Endothelial cell of umbilical vein (primary cell): ENCODE results near the gene MIER3. TPM values are rescaled to one million over a fixed set of nuclear protein-coding genes. Genes with fewer than 3 reads are reported as not detected.

Source experiments
- BruUV-seq: library from RNA; stranded (reverse); fragments of 400-500 nt; replicated peaks from 2 replicates; lab custom pipeline; 2021; lab: Mats Ljungman, UMichigan
- CTCF ChIA-PET: fragments of 300-600, 350-600 bp; sonication (Branson Sonifier 250); formaldehyde crosslinking; loops from one replicate; lab custom pipeline; 2021; ENCODE audit warnings: antibody characterized with exemption, inconsistent platforms; lab: Charles Lee
- POLR2A ChIA-PET: fragments of 300-600, 350-600 bp; sonication (Branson Sonifier 250); formaldehyde crosslinking; loops from one replicate; lab custom pipeline; 2021; ENCODE audit warnings: antibody characterized with exemption, inconsistent platforms; lab: Charles Lee
- DNase-seq: peaks from one replicate; pipeline ENCODE4 v3.0.0-alpha.2; 2011; ENCODE audit warnings: low read depth, low spot score
- FAIRE-seq: peaks from 2 replicates; lab custom pipeline; 2011; peaks lifted over from hg19 to GRCh38; lab: Jason Lieb, UNC
- H2AFZ ChIP-seq: 2 replicates; pipeline ENCODE4 v1.6.0; 2012; ENCODE audit warnings: low read depth, low read length, control low read depth, inconsistent platforms
- H3K27ac ChIP-seq: 2 replicates; pipeline ENCODE4 v1.5.1; 2011; ENCODE audit warnings: low read depth, mild to moderate bottlenecking, control low read depth, low read length, moderate library complexity; ENCODE audit not compliant: insufficient read depth
- H3K27me3 ChIP-seq, 2 experiments: 2 replicates each; pipeline versions ENCODE4 v1.6.0 to v1.6.1; 2011; ENCODE audit warnings: low read length in 2 of 2, mixed read lengths in 1 of 2; ENCODE audit not compliant: control insufficient read depth in 2 of 2, insufficient read depth in 2 of 2
- H3K36me3 ChIP-seq, 2 experiments: 2 replicates in 1 of 2; 3 replicates in 1 of 2; pipeline ENCODE4 v1.5.1; 2011; ENCODE audit warnings: low read length in 2 of 2, mild to moderate bottlenecking in 1 of 2, moderate library complexity in 1 of 2; ENCODE audit not compliant: control insufficient read depth in 2 of 2, insufficient read depth in 2 of 2; ENCODE audit errors: extremely low read depth in 1 of 2
- H3K4me1 ChIP-seq: 3 replicates; pipeline ENCODE4 v1.5.1; 2011; ENCODE audit warnings: mild to moderate bottlenecking, low read length; ENCODE audit not compliant: control insufficient read depth, insufficient read depth; ENCODE audit errors: extremely low read depth
- H3K4me2 ChIP-seq: 2 replicates; pipeline ENCODE4 v1.6.1; 2011; ENCODE audit warnings: low read length, control low read depth, mixed read lengths; ENCODE audit not compliant: insufficient read depth
- H3K4me3 ChIP-seq, 3 experiments: fragments of 200-600 bp in 1 of 3; sonication (generic), shearing (Covaris generic) in 1 of 3; replicated peaks in 1 of 3; 2 replicates each; pipeline ENCODE4 v1.5.1; 2011 to 2016; ENCODE audit warnings: control low read depth in 3 of 3, low read length in 3 of 3, mild to moderate bottlenecking in 2 of 3, inconsistent platforms in 1 of 3, low read depth in 1 of 3, moderate library complexity in 1 of 3; ENCODE audit not compliant: insufficient read depth in 1 of 3
- H3K79me2 ChIP-seq: 2 replicates; pipeline ENCODE4 v1.6.0; 2012; ENCODE audit warnings: low read length, inconsistent platforms; ENCODE audit not compliant: control insufficient read depth, insufficient read depth
- H3K9ac ChIP-seq: replicated peaks from 2 replicates; pipeline ENCODE3; 2011; ENCODE audit warnings: low read length, control low read depth; ENCODE audit not compliant: insufficient read depth; ENCODE audit errors: extremely low read depth
- H3K9me1 ChIP-seq: replicated peaks from 3 replicates; pipeline ENCODE4 v1.6.0; 2011; ENCODE audit warnings: mild to moderate bottlenecking, low read length; ENCODE audit not compliant: control insufficient read depth, insufficient read depth; ENCODE audit errors: extremely low read depth
- H3K9me3 ChIP-seq: replicated peaks from 2 replicates; pipeline ENCODE4 v1.5.1; 2012; ENCODE audit warnings: low read length, inconsistent platforms; ENCODE audit not compliant: control insufficient read depth, insufficient read depth
- H4K20me1 ChIP-seq: replicated peaks from 2 replicates; pipeline ENCODE3; 2011; ENCODE audit warnings: mild to moderate bottlenecking, low read length; ENCODE audit not compliant: control insufficient read depth, insufficient read depth; ENCODE audit errors: extremely low read depth
- CTCF ChIP-seq, 2 donors: IDR thresholded peaks; 1 replicate in 1 of 2; 2 replicates in 1 of 2; pipeline ENCODE4 v1.5.1; 2011; ENCODE audit warnings: low read length in 2 of 2, mild to moderate bottlenecking in 2 of 2, moderate library complexity in 2 of 2, control low read depth in 1 of 2, inconsistent platforms in 1 of 2, low read depth in 1 of 2; ENCODE audit not compliant: insufficient read depth in 1 of 2; ENCODE audit errors: extremely low read depth in 1 of 2
- EZH2 ChIP-seq: IDR thresholded peaks from 2 replicates; pipeline ENCODE4 v1.6.1; 2012; ENCODE audit warnings: borderline replicate concordance, low read depth, mild to moderate bottlenecking, moderate library complexity, low read length, inconsistent platforms; ENCODE audit not compliant: severe bottlenecking
- FOS ChIP-seq: IDR thresholded peaks from 2 replicates; pipeline ENCODE4 v1.6.1; 2011; ENCODE audit warnings: mild to moderate bottlenecking, low read length, moderate library complexity, borderline replicate concordance; ENCODE audit not compliant: insufficient read depth
- GATA2 ChIP-seq: IDR thresholded peaks from 2 replicates; pipeline ENCODE4 v1.7.0; 2011; ENCODE audit warnings: low read depth, mild to moderate bottlenecking, moderate library complexity, mixed read lengths, low read length; ENCODE audit not compliant: insufficient read length, insufficient read depth
- JUN ChIP-seq: IDR thresholded peaks from 2 replicates; pipeline ENCODE4 v1.6.1; 2011; ENCODE audit warnings: borderline replicate concordance, low read depth; ENCODE audit not compliant: insufficient read length, insufficient read depth
- MAX ChIP-seq: IDR thresholded peaks from 2 replicates; pipeline ENCODE4 v1.6.1; 2011; ENCODE audit not compliant: insufficient read depth, insufficient read length
- MYC ChIP-seq: IDR thresholded peaks from one replicate; pipeline ENCODE4 v1.6.1; 2011; ENCODE audit warnings: mild to moderate bottlenecking, low read depth, low read length
- POLR2A ChIP-seq: IDR thresholded peaks from 2 replicates; pipeline ENCODE4 v1.6.1; 2012; ENCODE audit warnings: low read depth, mild to moderate bottlenecking, control low read depth, low read length
- POLR2AphosphoS5 ChIP-seq: IDR thresholded peaks from 2 replicates; pipeline ENCODE4 v1.6.1; 2012; ENCODE audit warnings: low read depth, mild to moderate bottlenecking, control low read depth, low read length, moderate library complexity; ENCODE audit not compliant: insufficient read depth
- dilution Hi-C: fragments of 300-500 bp; cut with MboI; formaldehyde crosslinking; loops from one replicate; pipeline ENCODE4 v1.15.0; 2019; ENCODE audit warnings: low sequenced_read_pairs; ENCODE audit not compliant: extremely low pct_ligation_motif_present
- intact Hi-C: fragments of 100-400 bp; cut with micrococcal nuclease; formaldehyde crosslinking; loops from one replicate; pipeline ENCODE4 v1.10.0; 2022
- polyA plus RNA-seq, 4 experiments: library from polyadenylated mRNA; depleted of rRNA in 3 of 4; stranded (reverse) in 3 of 4; unstranded in 1 of 4; fragments of >200 nt; gene quantifications; 2 replicates each; pipeline versions ENCODE4 v1.2.1 to v1.2.3, GENCODE V29; 2011 to 2012; ENCODE audit warnings: missing spikeins in 1 of 4
- total RNA-seq: library from RNA; stranded (reverse); gene quantifications from 2 replicates; pipeline ENCODE4 v1.2.3, GENCODE V29; 2021

Gene MIER3
- total and polyA plus RNA-seq, 2 donors (not counting 3 experiments of a cell fraction or from before 2014, with no cell fraction given) = 6.6 to 20.5 TPM

GRCh38 chr5:56896763-56897162 lies 55.2 kb downstream of the MIER3 start:
- TF ChIP-seq JUN = no peak
- TF ChIP-seq GATA2 = no peak
- no peak for TF ChIP-seq POLR2AphosphoS5
- no peak for TF ChIP-seq CTCF (IDR thresholded peaks at IDR 0.05; ENCODE audit: extremely low read depth in 1 of 2, insufficient read depth in 1 of 2, low read depth in 1 of 2, low read length in 2 of 2)
- TF ChIP-seq EZH2 = no peak
- TF ChIP-seq FOS = no peak
- TF ChIP-seq POLR2A = no peak
- TF ChIP-seq MYC = no peak
- TF ChIP-seq MAX = no peak
- dilution Hi-C loops (no loop called here), intact Hi-C loops (no loop called here)

More at GRCh38 chr5:56896763-56897162, 55.2 kb downstream of the MIER3 start:
- H3K4me3 ChIP-seq = no peak overlapping the region
- no TSS peak for BruUV-seq
- no peaks in the 10 kb centered on the region for H3K9me3 ChIP-seq
- no peak overlapping the region for H3K27ac ChIP-seq
- POLR2A ChIA-PET = no interaction called here
- no peak overlapping the region for H3K4me2 ChIP-seq
- H4K20me1 ChIP-seq = no peaks in the 10 kb centered on the region
- H2AFZ ChIP-seq = no peak overlapping the region
- peaks cover 5% of the 10 kb centered on the region for H3K4me1 ChIP-seq
- H3K36me3 ChIP-seq = peaks cover 5 to 7% of the 10 kb centered on the region in 2 experiments
- FAIRE-seq (no peak), DNase-seq (no peak)
- H3K79me2 ChIP-seq = no peaks in the 10 kb centered on the region
- no peak overlapping the region for H3K9ac ChIP-seq
- no peaks in the 10 kb centered on the region for H3K27me3 ChIP-seq
- CTCF ChIA-PET = interaction anchor here (0.9 to 1.3 kb wide), 5 partner anchors 9 to 626 kb away, joined by 3 to 6 read pairs (median 3); no protein-coding TSS in a partner anchor
- H3K9me1 ChIP-seq = no peaks in the 10 kb centered on the region
